ENCODE measurements around the gene POLD2.

- TF ChIP-seq CTCF (conservative IDR thresholded peaks at IDR 0.05 in 1 of 2, IDR thresholded peaks at IDR 0.05 in 1 of 2; ENCODE audit: extremely low read depth in 1 of 2, insufficient read depth in 1 of 2, low read depth in 1 of 2, low read length in 2 of 2) = no peak
- no peak for TF ChIP-seq EZH2 (IDR thresholded peaks at IDR 0.05; ENCODE audit: borderline replicate concordance, low read length)
Measured at GRCh38 chr7:44107116-44107960, 16.0 kb downstream of the POLD2 start.

Measured in mammary epithelial cell (primary cell).